HCT116 (cell line): ENCODE measurements around the gene PLCG2. TPM values are rescaled to one million over a fixed set of nuclear protein-coding genes. Genes with fewer than 3 reads are reported as not detected.

Experiments
- ATAC-seq: fragments of 200-7000 bp; cut with Tn5 transposase; 2 replicates; pipeline ENCODE4 v1.9.1; 2020; ENCODE audit warnings: mild to moderate bottlenecking, moderate library complexity
- BruUV-seq: library from RNA; stranded (reverse); fragments of 400-500 nt; replicated peaks from 2 replicates; lab custom pipeline; 2021; lab: Mats Ljungman, UMichigan
- CTCF ChIA-PET: fragments of 300-600 bp; sonication (Branson Sonifier 250); formaldehyde crosslinking; loops from one replicate; lab custom pipeline; 2021; ENCODE audit warnings: antibody characterized with exemption; lab: Charles Lee
- POLR2A ChIA-PET: fragments of 300-600, 350-600 bp; sonication (Branson Sonifier 250); formaldehyde crosslinking; loops from one replicate; lab custom pipeline; 2021; ENCODE audit warnings: antibody characterized with exemption; lab: Charles Lee
- RAD21 ChIA-PET, 2 experiments: fragments of 300-600 bp; sonication (Branson Sonifier 250); formaldehyde crosslinking; loops; one replicate each; lab custom pipeline; 2023; ENCODE audit warnings: low total read pairs in 2 of 2; ENCODE audit not compliant: uncharacterized antibody in 2 of 2, unreplicated experiment in 2 of 2, low non-redundant PET in 1 of 2; lab: Charles Lee
- DNase-seq: peaks from one replicate; pipeline ENCODE4 v3.0.0-alpha.2; 2010; ENCODE audit warnings: low read depth, low spot score
- H2AFZ ChIP-seq: fragments of 200-600 bp; shearing (Covaris generic), sonication (generic); 2 replicates; pipeline ENCODE4 v1.6.1; 2017; ENCODE audit warnings: low read depth, mixed run types, mixed read lengths, antibody characterized with exemption, low read length; ENCODE audit not compliant: poor library complexity, severe bottlenecking
- H3K27ac ChIP-seq: 2 replicates; pipeline ENCODE4 v1.5.1; 2012; ENCODE audit warnings: low read depth, low read length
- H3K27me3 ChIP-seq: fragments of 200-600 bp; sonication (generic); 2 replicates; pipeline ENCODE4 v1.6.1; 2016; ENCODE audit warnings: mixed run types, low read length, mixed read lengths; ENCODE audit not compliant: insufficient read depth
- H3K36me3 ChIP-seq, 2 experiments: fragments of 200-500 bp in 1 of 2; fragments of 200-600 bp in 1 of 2; sonication (Bioruptor generic) in 1 of 2; sonication (generic) in 1 of 2; 2 replicates each; pipeline versions ENCODE4 v1.5.1 to v1.6.1; 2014 to 2016; ENCODE audit warnings: low read length in 2 of 2, inconsistent platforms in 1 of 2, mixed read lengths in 1 of 2, mixed run types in 1 of 2; ENCODE audit not compliant: insufficient read depth in 2 of 2, control insufficient read depth in 1 of 2
- H3K4me1 ChIP-seq, 2 experiments: fragments of 200-600 bp in 1 of 2; sonication (generic) in 1 of 2; 2 replicates each; pipeline versions ENCODE4 v1.5.1 to v1.6.1; 2012 to 2017; ENCODE audit warnings: low read length in 2 of 2, inconsistent platforms in 1 of 2, mild to moderate bottlenecking in 1 of 2, mixed read lengths in 1 of 2, mixed run types in 1 of 2, moderate library complexity in 1 of 2; ENCODE audit not compliant: insufficient read depth in 2 of 2, control insufficient read depth in 1 of 2
- H3K4me2 ChIP-seq: fragments of 200-600 bp; sonication (generic); 2 replicates; pipeline ENCODE4 v1.6.1; 2017; ENCODE audit warnings: mixed run types, low read length, mixed read lengths
- H3K4me3 ChIP-seq, 2 experiments: fragments of 200-600 bp in 1 of 2; sonication (generic) in 1 of 2; replicated peaks in 1 of 2; 2 replicates each; pipeline ENCODE4 v1.5.1; 2011 to 2016; ENCODE audit warnings: low read length in 2 of 2, control low read depth in 1 of 2, low read depth in 1 of 2, mild to moderate bottlenecking in 1 of 2, mixed read lengths in 1 of 2, mixed run types in 1 of 2
- H3K79me2 ChIP-seq: fragments of 200-600 bp; sonication (generic); 2 replicates; pipeline ENCODE4 v1.6.1; 2017; ENCODE audit warnings: mild to moderate bottlenecking, mixed run types, low read length, moderate library complexity, mixed read lengths; ENCODE audit not compliant: insufficient read depth
- H3K9ac ChIP-seq: fragments of 200-600 bp; sonication (generic); 2 replicates; pipeline ENCODE4 v1.6.1; 2016; ENCODE audit warnings: low read length, mixed read lengths
- H3K9me2 ChIP-seq: fragments of 200-600 bp; sonication (generic), shearing (Covaris generic); 2 replicates; pipeline ENCODE4 v1.6.1; 2017; ENCODE audit warnings: mixed run types, mild to moderate bottlenecking, moderate library complexity; ENCODE audit not compliant: insufficient read depth
- H3K9me3 ChIP-seq, 2 experiments: fragments of 200-500 bp in 1 of 2; fragments of 200-600 bp in 1 of 2; sonication (Bioruptor generic) in 1 of 2; sonication (generic) in 1 of 2; 2 replicates each; pipeline ENCODE4 v1.6.1; 2014 to 2017; ENCODE audit warnings: low read length in 2 of 2, mixed read lengths in 2 of 2, inconsistent platforms in 1 of 2, low read depth in 1 of 2, mild to moderate bottlenecking in 1 of 2, mixed run types in 1 of 2, moderate library complexity in 1 of 2; ENCODE audit not compliant: control insufficient read depth in 1 of 2, insufficient read depth in 1 of 2
- H4K20me1 ChIP-seq: fragments of 200-600 bp; sonication (generic), shearing (Covaris generic); 2 replicates; pipeline ENCODE4 v1.6.1; 2017; ENCODE audit warnings: mixed run types, mild to moderate bottlenecking, moderate library complexity; ENCODE audit not compliant: insufficient read depth
- CBX3 ChIP-seq: IDR thresholded peaks from 2 replicates; pipeline ENCODE4 v1.6.1; 2012; ENCODE audit warnings: low read depth
- CEBPB ChIP-seq: IDR thresholded peaks from 2 replicates; pipeline ENCODE4 v1.6.1; 2012; ENCODE audit warnings: low read depth
- EGR1 ChIP-seq: IDR thresholded peaks from 2 replicates; pipeline ENCODE4 v1.6.1; 2012; ENCODE audit warnings: low read depth
- ELF1 ChIP-seq: IDR thresholded peaks from 2 replicates; pipeline ENCODE4 v1.6.1; 2012; ENCODE audit warnings: low read depth, borderline replicate concordance
- EZH2 ChIP-seq: fragments of 200-600 bp; sonication (generic); IDR thresholded peaks from 2 replicates; pipeline ENCODE4 v1.6.1; 2017; ENCODE audit warnings: antibody characterized with exemption, mixed run types
- POLR2A ChIP-seq: IDR thresholded peaks from 2 replicates; pipeline ENCODE4 v1.7.0; 2011; ENCODE audit warnings: borderline replicate concordance; ENCODE audit not compliant: insufficient read depth, insufficient read length; ENCODE audit errors: extremely low read depth
- POLR2AphosphoS5 ChIP-seq: IDR thresholded peaks from 2 replicates; pipeline ENCODE4 v1.6.1; 2011; ENCODE audit warnings: mild to moderate bottlenecking, low read depth, low read length, moderate library complexity
- RAD21 ChIP-seq: IDR thresholded peaks from 2 replicates; pipeline ENCODE4 v1.6.1; 2012; ENCODE audit warnings: low read depth, mild to moderate bottlenecking
- SIN3A ChIP-seq: IDR thresholded peaks from 2 replicates; pipeline ENCODE4 v1.6.1; 2012; ENCODE audit warnings: low read depth
- SRF ChIP-seq: IDR thresholded peaks from 2 replicates; pipeline ENCODE4 v1.6.1; 2012; ENCODE audit warnings: low read depth
- TCF7L2 ChIP-seq: IDR thresholded peaks from 2 replicates; pipeline ENCODE4 v1.7.0; 2011; ENCODE audit warnings: borderline replicate concordance, inconsistent platforms; ENCODE audit not compliant: insufficient read depth, insufficient read length; ENCODE audit errors: extremely low read depth
- ZNF274 ChIP-seq: fragments of 200-500 bp; sonication (Bioruptor generic); IDR thresholded peaks from 2 replicates; pipeline ENCODE4 v1.6.1; 2014; ENCODE audit warnings: mild to moderate bottlenecking, low read depth, low read length, inconsistent platforms
- intact Hi-C: fragments of 100-400 bp; cut with micrococcal nuclease; formaldehyde crosslinking; loops from 2 replicates; pipeline ENCODE4 v1.10.0; 2022
- total RNA-seq: library from RNA; stranded (reverse); gene quantifications from one replicate; pipeline ENCODE4 v1.2.1, GENCODE V29; 2021; ENCODE audit not compliant: unreplicated experiment
- TF ChIP-seq, protein P1 (sequence below): IDR thresholded peaks from 2 replicates; pipeline ENCODE4 v1.6.1; 2012
- TF ChIP-seq, protein P2 (sequence below), 3 experiments: fragments of 200-600 bp in 1 of 3; sonication (generic) in 1 of 3; IDR thresholded peaks in 2 of 3; conservative IDR thresholded peaks in 1 of 3; 2 replicates each; pipeline ENCODE4 v1.5.1; 2012 to 2017; ENCODE audit warnings: low read depth in 2 of 3, low read length in 2 of 3, antibody characterized with exemption in 1 of 3, borderline replicate concordance in 1 of 3, control low read depth in 1 of 3, mild to moderate bottlenecking in 1 of 3, mixed read lengths in 1 of 3, mixed run types in 1 of 3, moderate library complexity in 1 of 3; ENCODE audit not compliant: insufficient read depth in 1 of 3
- TF ChIP-seq, protein P3 (sequence below): IDR thresholded peaks from 2 replicates; pipeline ENCODE4 v1.6.1; 2012

The PLCG2 gene
- total RNA-seq, 1 experiment from 2014 or later: 31.2 TPM

DNA sequence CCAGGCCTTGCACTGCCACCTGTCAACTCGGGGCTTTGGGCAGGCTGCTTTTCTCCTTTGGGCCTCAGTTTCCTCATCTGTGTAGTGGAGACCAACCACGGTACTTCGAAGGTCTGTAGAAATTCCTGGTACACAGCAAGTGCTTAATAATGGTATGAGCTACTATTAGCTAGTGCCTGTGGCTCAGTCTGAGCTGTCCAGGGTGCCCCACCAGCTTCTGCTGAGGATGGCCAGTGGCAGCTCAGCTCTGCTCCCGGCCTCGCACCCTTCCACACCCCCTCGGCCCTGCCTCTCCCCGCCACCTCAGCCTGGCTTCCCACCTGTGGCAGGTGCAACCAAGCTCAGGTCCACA is 26.2 kb upstream of the PLCG2 start:
- H3K9me3 ChIP-seq: no peaks in the 10 kb centered on the region
- H3K9ac ChIP-seq: no peak overlapping the region
- H3K27me3 ChIP-seq: no peaks in the 10 kb centered on the region
- no peak overlapping the region for H3K4me3 ChIP-seq
- no peak for DNase-seq
- H4K20me1 ChIP-seq: no peaks in the 10 kb centered on the region
- H2AFZ ChIP-seq: no peak overlapping the region
- no peaks in the 10 kb centered on the region for H3K36me3 ChIP-seq
- ChIA-PET CTCF (interaction anchor here (1.1 to 1.2 kb wide), 3 partner anchors 22 to 121 kb away, joined by 3 to 4 read pairs (median 4); no protein-coding TSS in a partner anchor), RAD21 (no interaction called here), POLR2A (interaction anchor here (0.9 to 1.0 kb wide), 2 partner anchors 22 to 23 kb away, joined by 3 to 5 read pairs; no protein-coding TSS in a partner anchor)
- H3K27ac ChIP-seq: no peak overlapping the region
- BruUV-seq: no TSS peak
- H3K9me2 ChIP-seq: no peaks in the 10 kb centered on the region
- peaks cover 2 to 18% of the 10 kb centered on the region in 2 experiments for H3K4me1 ChIP-seq
- H3K4me2 ChIP-seq: no peak overlapping the region; the same call in 1 of the 2 replicates
- intact Hi-C loops: no loop called here
- ATAC-seq: peak; percentile 9; the same call in 1 of the 2 replicates
- H3K79me2 ChIP-seq: no peaks in the 10 kb centered on the region
- no peak for TF ChIP-seq EZH2
- TF ChIP-seq CEBPB: no peak
- TF ChIP-seq, protein P1, sequence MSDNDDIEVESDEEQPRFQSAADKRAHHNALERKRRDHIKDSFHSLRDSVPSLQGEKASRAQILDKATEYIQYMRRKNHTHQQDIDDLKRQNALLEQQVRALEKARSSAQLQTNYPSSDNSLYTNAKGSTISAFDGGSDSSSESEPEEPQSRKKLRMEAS: no peak
- TF ChIP-seq ELF1: no peak
- no peak for TF ChIP-seq EGR1
- no peak for TF ChIP-seq CBX3
- TF ChIP-seq, protein P2, sequence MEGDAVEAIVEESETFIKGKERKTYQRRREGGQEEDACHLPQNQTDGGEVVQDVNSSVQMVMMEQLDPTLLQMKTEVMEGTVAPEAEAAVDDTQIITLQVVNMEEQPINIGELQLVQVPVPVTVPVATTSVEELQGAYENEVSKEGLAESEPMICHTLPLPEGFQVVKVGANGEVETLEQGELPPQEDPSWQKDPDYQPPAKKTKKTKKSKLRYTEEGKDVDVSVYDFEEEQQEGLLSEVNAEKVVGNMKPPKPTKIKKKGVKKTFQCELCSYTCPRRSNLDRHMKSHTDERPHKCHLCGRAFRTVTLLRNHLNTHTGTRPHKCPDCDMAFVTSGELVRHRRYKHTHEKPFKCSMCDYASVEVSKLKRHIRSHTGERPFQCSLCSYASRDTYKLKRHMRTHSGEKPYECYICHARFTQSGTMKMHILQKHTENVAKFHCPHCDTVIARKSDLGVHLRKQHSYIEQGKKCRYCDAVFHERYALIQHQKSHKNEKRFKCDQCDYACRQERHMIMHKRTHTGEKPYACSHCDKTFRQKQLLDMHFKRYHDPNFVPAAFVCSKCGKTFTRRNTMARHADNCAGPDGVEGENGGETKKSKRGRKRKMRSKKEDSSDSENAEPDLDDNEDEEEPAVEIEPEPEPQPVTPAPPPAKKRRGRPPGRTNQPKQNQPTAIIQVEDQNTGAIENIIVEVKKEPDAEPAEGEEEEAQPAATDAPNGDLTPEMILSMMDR (IDR thresholded peaks at IDR 0.05 in 2 of 3, conservative IDR thresholded peaks at IDR 0.05 in 1 of 3; ENCODE audit: borderline replicate concordance in 1 of 3, insufficient read depth in 1 of 3, low read depth in 2 of 3, low read length in 2 of 3): no peak
- no peak for TF ChIP-seq POLR2A
- no peak for TF ChIP-seq POLR2AphosphoS5
- no peak for TF ChIP-seq SRF
- TF ChIP-seq RAD21: no peak
- no peak for TF ChIP-seq SIN3A
- TF ChIP-seq, protein P3, sequence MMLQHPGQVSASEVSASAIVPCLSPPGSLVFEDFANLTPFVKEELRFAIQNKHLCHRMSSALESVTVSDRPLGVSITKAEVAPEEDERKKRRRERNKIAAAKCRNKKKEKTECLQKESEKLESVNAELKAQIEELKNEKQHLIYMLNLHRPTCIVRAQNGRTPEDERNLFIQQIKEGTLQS: no peak
- TF ChIP-seq ZNF274: no peak
- no peak for TF ChIP-seq TCF7L2
